Heart left ventricle (tissue), 16 donors: Measurements from ENCODE around the gene ERCC6L2. TPM values are rescaled to one million over a fixed set of nuclear protein-coding genes. Genes with fewer than 3 reads are reported as not detected.

Experiments
- ATAC-seq, 4 donors: fragments of 200-7000 bp; cut with Tn5 transposase; one replicate each; pipeline ENCODE4 v1.9.1; 2020 to 2022; ENCODE audit warnings: moderate library complexity in 4 of 4, mild to moderate bottlenecking in 3 of 4, moderate number of reproducible peaks in 1 of 4
- DNase-seq, 5 donors: peaks; one replicate each; pipeline ENCODE4 v3.0.0-alpha.2; 2020
- H3K27ac ChIP-seq, 12 donors: fragments of 200-600 bp; sonication (generic) in 4 of 12; one replicate each; pipeline versions ENCODE4 v1.5.0 to v1.8.0; 2016 to 2022; ENCODE audit warnings: mild to moderate bottlenecking in 2 of 12
- H3K27me3 ChIP-seq, 9 donors: fragments of 200-600 bp; sonication (generic) in 2 of 9; one replicate each; pipeline versions ENCODE4 v1.5.1 to v1.8.0; 2016 to 2022; ENCODE audit warnings: mild to moderate bottlenecking in 3 of 9
- H3K36me3 ChIP-seq, 9 donors: fragments of 200-600 bp; sonication (generic) in 2 of 9; one replicate each; pipeline versions ENCODE4 v1.5.0 to v1.8.0; 2018 to 2022; ENCODE audit warnings: mild to moderate bottlenecking in 2 of 9
- H3K4me1 ChIP-seq, 12 donors: fragments of 200-600 bp; sonication (generic) in 4 of 12; one replicate each; pipeline versions ENCODE4 v1.5.0 to v1.8.0; 2016 to 2022; ENCODE audit warnings: mild to moderate bottlenecking in 3 of 12
- H3K4me3 ChIP-seq, 12 donors: fragments of 200-600 bp; sonication (generic) in 4 of 12; one replicate each; pipeline versions ENCODE4 v1.5.0 to v1.8.0; 2017 to 2022; ENCODE audit warnings: mild to moderate bottlenecking in 9 of 12, moderate library complexity in 4 of 12
- H3K9me3 ChIP-seq, 12 donors: fragments of 200-600 bp; sonication (generic) in 4 of 12; one replicate each; pipeline versions ENCODE4 v1.5.0 to v1.8.0; 2016 to 2022; ENCODE audit warnings: mild to moderate bottlenecking in 1 of 12
- POLR2A ChIP-seq, 2 donors: fragments of 450-650 bp; IDR thresholded peaks; one replicate each; pipeline ENCODE4 v1.6.1; 2017; ENCODE audit warnings: antibody characterized with exemption in 2 of 2, mild to moderate bottlenecking in 2 of 2, moderate library complexity in 2 of 2
- WGBS, 4 donors: extraction: QIAGEN DNeasy Blood & Tissue Kit in 2 of 4; methylation state at CpG; one replicate each; pipeline versions ENCODE4 v1.1.5 to v1.1.7; 2013 to 2018; 5-methylcytosine and 5-hydroxymethylcytosine counted together
- intact Hi-C, 10 donors: fragments of 100-400 bp; cut with DNase I; formaldehyde crosslinking; loops; one replicate each; pipeline versions ENCODE4 v1.11.1 to v1.14.2; 2022
- polyA plus RNA-seq, 2 donors: library from polyadenylated mRNA; stranded (reverse); fragments of 200-250 nt; gene quantifications; one replicate each; pipeline ENCODE4 v1.2.3, GENCODE V29; 2013
- total RNA-seq, 9 donors: library from RNA; depleted of rRNA in 2 of 9; stranded (reverse); fragments of >200 nt in 2 of 9; fragmentation: NEBNext Ultra II Directional in 3 of 9; extraction: Animal tissue kit (Norgen Biotek cat#: 25700) in 3 of 9; gene quantifications; one replicate each; pipeline versions ENCODE4 v1.1.0 to v1.2.4, GENCODE V29; 2016 to 2023
- TF ChIP-seq, protein P1 (sequence below), 12 donors: fragments of 200-600 bp; sonication (generic) in 4 of 12; IDR thresholded peaks; one replicate each; pipeline versions ENCODE4 v1.5.0 to v1.8.0; 2018 to 2022; ENCODE audit warnings: antibody characterized with exemption in 12 of 12, mild to moderate bottlenecking in 5 of 12
- donor health status: ischemic (EF 13 %, LVEDD 7.1; RV severe dilation, severe dysfunction).
- donor health status: healthy with polysubstance abuse.
- donor health status: DM: no; HTN: yes; CAD: no.
- donor health status: DM: no; HTN: no; CAD: no.
- donor health status: ischemic (EF 25% LVEDD 6.9; RV normal size, moderate dysfunction).
- donor health status: ischemic (EF 25% LVEDD 5.7; RV mildly dilated, moderate dysfunction).
- donor health status: healthy.
- donor health status: DM: yes; HTN: yes; CAD: no.
- donor health status: ischemic (EF 35%, LVEDD 5.7; RV mildly dilated, moderate dysfunction).
- donor health status: nonischemic (EF 11% LVEDD 7.7; RV severe dilation, severe dysfunction).
- donor health status: DM: yes; HTN: yes; CAD: no.
- donor health status: PGD.
- donor health status: ischemic (EF 29% LVEDD 5.4; RV normal size, mild dysfunction).
- donor health status: nonischemic (EF 23%, LVEDD 6.1; RV moderate dilation, normal function).

ERCC6L2 gene
- total and polyA plus RNA-seq, 11 donors: 4.0 to 46.8 (median 27.4) TPM

DNA sequence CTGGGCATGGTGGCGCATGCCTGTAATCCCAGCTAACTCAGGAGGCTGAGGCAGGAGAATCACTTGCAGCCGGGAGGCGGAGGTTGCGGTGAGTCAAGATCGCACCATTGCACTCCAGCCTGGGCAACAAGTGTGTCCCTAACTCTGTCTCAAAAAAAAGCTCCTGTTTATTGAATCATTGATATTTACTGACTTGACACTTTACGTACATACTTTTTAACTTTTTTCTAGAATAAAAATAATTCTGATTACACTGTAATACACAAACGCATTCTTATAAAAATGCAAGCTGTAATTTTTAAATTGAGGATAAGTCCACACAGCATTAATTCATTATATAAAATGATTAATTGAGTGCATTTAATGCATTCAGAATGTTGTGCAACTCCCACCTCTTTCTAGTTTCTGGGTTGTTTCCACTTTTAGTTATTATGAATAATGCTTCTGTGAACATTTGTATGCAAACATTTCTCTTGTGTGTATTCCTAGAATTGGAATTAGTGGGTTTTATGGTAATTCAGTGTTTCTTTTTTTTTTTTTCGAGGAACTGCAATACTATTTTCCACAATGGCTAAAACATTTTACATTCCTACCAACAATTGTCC lies 15.7 kb downstream of the ERCC6L2 start:
- TF ChIP-seq POLR2A (IDR thresholded peaks at IDR 0.05): no peak
- TF ChIP-seq, protein P1, sequence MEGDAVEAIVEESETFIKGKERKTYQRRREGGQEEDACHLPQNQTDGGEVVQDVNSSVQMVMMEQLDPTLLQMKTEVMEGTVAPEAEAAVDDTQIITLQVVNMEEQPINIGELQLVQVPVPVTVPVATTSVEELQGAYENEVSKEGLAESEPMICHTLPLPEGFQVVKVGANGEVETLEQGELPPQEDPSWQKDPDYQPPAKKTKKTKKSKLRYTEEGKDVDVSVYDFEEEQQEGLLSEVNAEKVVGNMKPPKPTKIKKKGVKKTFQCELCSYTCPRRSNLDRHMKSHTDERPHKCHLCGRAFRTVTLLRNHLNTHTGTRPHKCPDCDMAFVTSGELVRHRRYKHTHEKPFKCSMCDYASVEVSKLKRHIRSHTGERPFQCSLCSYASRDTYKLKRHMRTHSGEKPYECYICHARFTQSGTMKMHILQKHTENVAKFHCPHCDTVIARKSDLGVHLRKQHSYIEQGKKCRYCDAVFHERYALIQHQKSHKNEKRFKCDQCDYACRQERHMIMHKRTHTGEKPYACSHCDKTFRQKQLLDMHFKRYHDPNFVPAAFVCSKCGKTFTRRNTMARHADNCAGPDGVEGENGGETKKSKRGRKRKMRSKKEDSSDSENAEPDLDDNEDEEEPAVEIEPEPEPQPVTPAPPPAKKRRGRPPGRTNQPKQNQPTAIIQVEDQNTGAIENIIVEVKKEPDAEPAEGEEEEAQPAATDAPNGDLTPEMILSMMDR (IDR thresholded peaks at IDR 0.05): no peak
- Histone ChIP-seq H3K36me3 (peaks cover 0 to 11% (median 0%) of the 10 kb centered on the region in 9 donors), H3K27me3 (no peaks in the 10 kb centered on the region), H3K4me3 (no peak overlapping the region), H3K4me1 (peaks cover 0 to 5% (median 0%) of the 10 kb centered on the region in 12 donors), H3K27ac (no peak overlapping the region), H3K9me3 (peaks cover 0 to 15% (median 8%) of the 10 kb centered on the region in 12 donors)
- DNase-seq: no peak
- WGBS, 4 donors: 97 to 98% (median 97%) methylated on average over 8 of the region's 8 CpGs
- intact Hi-C loops: no loop called here
- ATAC-seq: no peak

DNA sequence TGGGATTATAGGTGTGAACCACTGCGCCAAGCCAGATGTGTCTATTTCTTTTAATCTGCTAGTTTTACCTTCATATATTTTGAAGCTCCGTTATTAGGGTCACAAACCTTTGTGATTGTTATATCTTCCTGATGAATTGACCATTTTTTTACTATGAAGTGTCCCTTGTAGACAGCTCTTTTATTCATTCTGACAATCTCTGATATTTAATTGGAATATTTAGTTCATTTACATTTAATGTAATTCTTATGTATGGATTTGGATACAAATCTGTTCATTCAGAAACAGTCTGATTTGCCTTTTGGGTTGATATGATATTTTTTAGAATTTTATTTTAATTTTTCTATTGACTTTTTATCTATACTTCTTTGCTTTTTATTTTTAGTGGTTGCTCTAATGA lies 17.2 kb downstream of the ERCC6L2 start:
- H3K27ac ChIP-seq: no peak overlapping the region
- H3K9me3 ChIP-seq: peaks cover 0 to 15% (median 8%) of the 10 kb centered on the region in 12 donors
- intact Hi-C loops: no loop called here
- no peaks in the 10 kb centered on the region for H3K27me3 ChIP-seq
- peaks cover 0 to 5% (median 0%) of the 10 kb centered on the region in 12 donors for H3K4me1 ChIP-seq
- 95 to 99% (median 98%) methylated on average over 2 of the region's 2 CpGs for WGBS, 4 donors
- TF ChIP-seq, protein P1 (IDR thresholded peaks at IDR 0.05): no peak
- TF ChIP-seq POLR2A (IDR thresholded peaks at IDR 0.05): no peak
- H3K36me3 ChIP-seq: peaks cover 0 to 4% (median 0%) of the 10 kb centered on the region in 9 donors
- ATAC-seq: no peak
- DNase-seq: no peak
- H3K4me3 ChIP-seq: no peak overlapping the region

DNA sequence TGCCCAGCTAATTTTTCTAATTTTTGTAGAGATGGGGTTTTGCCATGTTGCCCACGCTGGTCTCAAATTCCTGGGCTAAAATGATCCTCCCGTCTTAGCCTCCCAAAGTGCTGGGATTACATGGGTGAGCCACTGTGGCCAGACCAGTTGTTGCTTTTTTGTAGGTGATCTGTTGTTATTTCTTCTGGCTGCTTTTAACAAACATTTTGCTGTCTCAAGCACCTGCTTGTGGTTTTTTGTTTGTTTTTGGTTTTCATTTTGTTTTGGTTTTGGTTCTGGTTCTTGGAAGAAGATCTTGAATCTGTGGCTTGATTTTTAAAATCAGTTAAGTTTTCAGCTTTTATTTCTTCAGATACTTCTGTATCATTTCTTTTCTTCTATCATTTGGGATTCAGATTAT lies 21.1 kb downstream of the ERCC6L2 start:
- intact Hi-C loops: no loop called here
- Histone ChIP-seq H3K27ac (no peak overlapping the region), H3K4me3 (no peak overlapping the region), H3K9me3 (peaks cover 0 to 15% (median 8%) of the 10 kb centered on the region in 12 donors), H3K27me3 (no peaks in the 10 kb centered on the region), H3K36me3 (peaks cover 0 to 31% (median 4%) of the 10 kb centered on the region in 9 donors), H3K4me1 (peaks cover 0 to 4% (median 0%) of the 10 kb centered on the region in 12 donors)
- no peak for TF ChIP-seq POLR2A (IDR thresholded peaks at IDR 0.05)
- TF ChIP-seq, protein P1 (IDR thresholded peaks at IDR 0.05): no peak
- WGBS, 4 donors: 97 to 100% (median 98%) methylated on average over 2 of the region's 2 CpGs
- ATAC-seq (no peak), DNase-seq (no peak)

DNA sequence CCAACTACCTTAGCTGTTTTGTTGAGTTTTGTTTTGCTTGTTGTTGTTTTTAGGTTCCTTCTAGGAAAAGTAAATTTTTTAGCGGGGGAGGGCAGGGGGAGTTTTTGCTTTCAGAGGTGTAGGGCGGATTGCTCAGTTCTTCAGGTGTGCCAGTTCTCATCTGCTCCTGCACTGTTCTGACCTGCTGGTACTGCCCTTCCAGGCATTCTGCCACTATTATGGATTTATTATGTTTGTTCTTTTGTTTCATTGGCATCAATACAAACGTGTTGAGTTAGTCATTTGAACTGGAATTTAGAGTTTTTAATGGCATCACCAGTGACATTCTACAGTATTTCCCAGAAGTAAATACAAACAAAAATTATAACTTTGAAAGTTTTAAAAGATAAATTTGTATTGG lies 26.0 kb downstream of the ERCC6L2 start:
- Histone ChIP-seq H3K9me3 (no peaks in the 10 kb centered on the region), H3K4me1 (peaks cover 0 to 4% (median 0%) of the 10 kb centered on the region in 12 donors), H3K27me3 (no peaks in the 10 kb centered on the region), H3K4me3 (no peak overlapping the region), H3K27ac (no peak overlapping the region), H3K36me3 (peaks cover 0 to 31% (median 4%) of the 10 kb centered on the region in 9 donors)
- WGBS, 4 donors: 77 to 85% (median 83%) methylated on average over 3 of the region's 3 CpGs
- no peak for ATAC-seq
- intact Hi-C loops: no loop called here
- no peak for DNase-seq
- TF ChIP-seq POLR2A (IDR thresholded peaks at IDR 0.05): no peak
- TF ChIP-seq, protein P1 (IDR thresholded peaks at IDR 0.05): no peak
